Jurkat, Clone E6-1 (cell line): ENCODE results near the gene NAXD.
"Not testable (repeated sequence)": the region's sequence is repeated elsewhere in the genome, so short reads cannot be mapped to it uniquely, and the experiment has no call there.

Experiments used
- DNase-seq: peaks from one replicate; pipeline ENCODE4 v3.0.0-alpha.2; 2011; ENCODE audit warnings: low read depth, low spot score
- H3K4me3 ChIP-seq: 2 replicates; pipeline ENCODE4 v1.5.1; 2011; ENCODE audit warnings: mild to moderate bottlenecking, low read length, control low read depth, moderate library complexity

Gene NAXD

DNA sequence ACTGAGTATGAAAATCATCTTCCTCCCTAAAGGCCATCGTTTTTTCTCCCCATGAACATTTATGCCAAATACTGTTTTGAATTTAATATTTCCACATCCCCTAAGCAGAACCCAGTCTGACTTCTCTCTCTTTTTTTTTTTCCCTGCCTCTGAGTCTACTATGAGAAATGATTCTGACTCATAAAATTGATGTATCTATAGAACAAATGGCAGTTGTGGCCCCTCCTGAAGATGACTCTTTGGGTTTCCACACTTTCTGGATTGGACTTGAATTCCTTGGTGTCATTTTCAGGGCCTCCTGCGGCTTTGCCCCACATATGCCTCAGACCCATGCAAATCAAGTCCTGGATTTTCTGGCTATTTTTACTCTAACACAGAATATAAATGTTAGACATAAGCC is 22.7 kb upstream of the NAXD start:
- no peak overlapping the region for H3K4me3 ChIP-seq
- DNase-seq, result no peak

DNA sequence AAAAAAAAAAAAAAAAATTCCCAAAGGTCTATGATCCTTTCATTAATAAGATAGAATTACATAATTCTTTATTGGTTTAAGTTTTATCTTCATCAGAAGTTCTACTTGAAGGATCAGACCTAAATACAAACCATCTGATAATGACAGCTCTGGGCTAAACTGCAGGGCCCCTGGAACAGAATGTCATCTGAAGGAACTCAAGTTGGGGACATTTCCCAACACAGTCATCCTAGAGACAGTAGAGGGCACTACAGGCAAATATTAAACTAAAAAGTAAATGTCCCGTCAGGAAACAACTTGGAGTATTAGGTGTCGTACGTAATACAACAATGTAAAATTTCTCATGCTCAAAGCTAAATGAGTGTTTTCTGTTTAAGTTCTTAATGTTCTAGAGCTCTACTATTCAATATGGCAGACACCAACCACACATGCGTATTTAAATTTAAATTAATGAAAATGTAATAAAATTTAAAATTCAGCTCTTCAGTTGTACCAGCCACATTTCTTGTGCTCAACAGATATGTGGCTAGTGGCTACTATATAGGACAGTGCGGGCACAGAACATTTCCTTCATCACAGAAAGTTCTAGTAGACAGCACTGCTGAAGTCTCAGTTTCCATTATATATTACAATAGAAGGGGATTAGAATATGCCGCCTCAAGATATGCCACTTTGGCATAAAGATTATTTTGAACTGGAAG is 21.8 kb upstream of the NAXD start:
- DNase-seq, result peak; percentile 64
- no peak overlapping the region for H3K4me3 ChIP-seq

DNA sequence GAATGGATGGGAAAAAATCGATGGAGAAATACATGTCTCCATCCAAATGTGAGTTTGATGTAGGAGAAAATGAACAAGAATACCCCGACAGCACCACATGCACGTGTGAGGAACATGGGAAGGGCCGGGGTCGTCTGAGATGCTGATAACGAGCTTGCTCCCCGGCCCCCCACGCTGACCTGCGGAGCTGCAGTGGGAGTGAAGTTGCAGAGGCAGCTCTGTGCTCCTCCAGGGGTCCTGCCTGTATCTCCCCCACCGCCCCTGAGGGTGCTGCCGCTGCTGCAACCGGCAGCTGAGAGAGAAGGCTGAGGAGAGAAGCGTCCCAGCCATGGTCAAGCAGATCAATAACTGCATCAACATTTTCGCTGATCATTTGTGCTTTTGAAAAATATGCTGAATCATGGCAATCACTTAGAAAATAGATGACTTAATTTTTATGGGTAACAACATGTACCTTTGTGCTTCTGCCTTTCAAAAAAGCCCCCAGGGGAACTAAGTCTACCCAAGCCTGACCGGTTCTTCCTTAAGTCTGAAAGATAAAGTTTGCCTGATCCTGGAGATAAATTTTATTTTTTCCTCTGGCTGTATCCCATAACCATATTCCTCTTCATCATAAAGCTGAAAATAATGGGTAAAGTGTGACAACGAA is 18.2 kb upstream of the NAXD start:
- no peak for DNase-seq
- H3K4me3 ChIP-seq, result no peak overlapping the region

DNA sequence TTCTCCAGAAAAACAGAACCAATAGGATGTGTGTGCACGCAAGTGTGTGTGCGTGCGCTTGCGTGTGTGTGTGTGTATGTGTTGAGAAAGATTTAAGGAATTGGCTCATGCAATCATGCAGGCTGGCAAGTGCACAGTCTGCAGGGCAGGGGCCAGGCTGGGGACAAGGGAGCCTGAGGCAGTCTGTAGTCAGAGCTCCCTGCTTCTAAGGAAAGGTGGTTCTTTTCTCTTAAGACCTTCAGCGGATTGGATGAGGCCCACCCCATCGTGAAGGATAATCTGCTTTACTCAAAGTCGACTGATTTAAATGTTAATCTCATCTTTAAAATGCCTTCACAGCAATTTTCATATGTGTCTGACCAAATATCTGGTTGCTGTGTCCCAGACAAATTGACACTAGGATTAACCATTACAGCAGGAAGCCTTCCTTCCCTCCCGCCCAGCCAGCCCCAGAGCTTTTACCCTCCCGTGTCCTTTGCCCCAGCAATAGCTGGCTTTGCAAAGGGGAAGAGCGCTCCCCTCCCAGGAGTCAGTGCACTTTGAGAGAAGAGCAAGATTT is 15.0 kb upstream of the NAXD start:
- H3K4me3 ChIP-seq, result no peak overlapping the region
- DNase-seq, result no peak

DNA sequence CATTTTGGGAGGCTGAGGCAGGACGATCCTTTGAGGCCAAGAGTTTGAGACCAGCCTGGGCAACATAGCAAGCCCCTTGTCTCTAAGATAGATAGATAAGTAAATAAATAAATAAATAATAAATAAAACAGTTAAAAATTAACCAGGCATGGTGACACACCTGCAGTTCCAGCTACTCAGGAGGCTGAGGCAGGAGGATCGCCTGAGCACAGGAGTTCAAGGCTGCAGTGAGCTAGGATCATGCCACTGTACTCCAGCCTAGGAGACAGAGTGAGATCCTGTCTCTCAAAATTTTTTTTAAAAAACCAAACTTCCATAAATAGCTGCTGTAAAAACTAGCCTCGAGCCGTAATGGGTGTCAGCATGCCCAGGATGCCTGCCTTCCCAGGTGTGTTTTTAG is 14.4 kb upstream of the NAXD start:
- no peak overlapping the region for H3K4me3 ChIP-seq

DNA sequence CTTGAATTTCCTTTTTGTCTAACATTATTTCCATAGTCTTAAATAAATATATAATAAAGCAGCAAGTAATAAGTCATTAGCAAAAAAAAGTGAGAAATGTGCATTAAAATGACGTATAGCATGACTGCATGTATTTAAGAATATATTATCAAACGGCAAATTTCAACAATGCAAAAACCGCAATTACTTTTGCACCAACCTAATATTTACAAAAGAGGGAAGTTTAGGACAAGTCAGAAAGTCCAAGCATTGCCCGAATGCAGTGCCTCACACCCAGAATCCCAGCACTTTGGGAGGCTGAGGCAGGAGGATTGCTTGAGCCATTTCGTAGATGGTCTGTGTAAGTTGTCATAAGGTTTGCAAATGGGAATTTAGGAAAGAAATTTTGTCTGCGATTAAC is 10.2 kb upstream of the NAXD start:
- DNase-seq, result no peak

More for the DNA sequence above, 14.4 kb upstream of the NAXD start:
- DNase-seq, result no peak

DNA sequence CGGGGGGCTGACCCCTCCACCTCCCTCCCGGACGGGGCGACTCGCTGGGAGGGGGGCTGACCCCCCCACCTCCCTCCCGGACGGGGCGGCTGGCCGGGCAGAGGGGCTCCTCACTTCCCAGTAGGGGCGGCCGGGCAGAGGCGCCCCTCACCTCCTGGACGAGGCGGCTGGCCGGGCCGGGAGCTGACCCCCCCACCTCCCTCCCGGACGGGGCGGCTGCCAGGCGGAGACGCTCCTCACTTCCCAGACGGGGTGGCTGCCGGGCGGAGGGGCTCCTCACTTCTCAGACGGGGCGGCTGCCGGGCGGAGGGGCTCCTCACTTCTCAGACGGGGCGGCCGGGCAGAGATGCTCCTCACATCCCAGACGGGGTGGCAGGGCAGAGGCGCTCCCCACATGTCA is 9.1 kb upstream of the NAXD start:
- H3K4me3 ChIP-seq, DNase-seq: not testable (repeated sequence)

More for the DNA sequence above, 10.2 kb upstream of the NAXD start:
- H3K4me3 ChIP-seq, result no peak overlapping the region

DNA sequence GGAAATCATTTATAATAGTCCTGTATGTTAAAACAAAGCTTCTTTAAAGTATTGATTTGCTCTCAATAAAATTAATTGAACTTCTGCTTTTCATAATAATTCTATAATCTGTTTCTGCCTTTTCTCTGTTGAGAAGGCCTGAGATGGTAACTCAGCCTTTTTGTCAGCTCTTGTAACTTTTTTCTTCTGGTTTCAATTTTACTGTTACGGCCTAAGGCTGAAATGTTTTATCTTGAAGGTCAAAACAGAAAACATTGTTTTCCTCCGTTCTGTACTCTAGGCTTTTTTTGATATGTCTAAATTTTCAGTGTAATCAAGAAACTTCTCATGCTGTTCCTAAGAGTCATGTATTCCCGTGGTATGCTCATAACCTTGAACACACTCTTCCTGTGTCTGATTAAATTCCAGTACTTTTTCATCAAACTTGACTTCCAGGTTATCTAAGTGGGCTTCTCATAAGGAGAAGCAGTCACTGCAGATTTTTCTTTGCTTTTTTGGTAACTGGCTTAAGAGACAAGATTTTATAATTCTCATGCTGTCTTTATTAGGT is 7.6 kb upstream of the NAXD start:
- DNase-seq, result no peak
- no peak overlapping the region for H3K4me3 ChIP-seq

DNA sequence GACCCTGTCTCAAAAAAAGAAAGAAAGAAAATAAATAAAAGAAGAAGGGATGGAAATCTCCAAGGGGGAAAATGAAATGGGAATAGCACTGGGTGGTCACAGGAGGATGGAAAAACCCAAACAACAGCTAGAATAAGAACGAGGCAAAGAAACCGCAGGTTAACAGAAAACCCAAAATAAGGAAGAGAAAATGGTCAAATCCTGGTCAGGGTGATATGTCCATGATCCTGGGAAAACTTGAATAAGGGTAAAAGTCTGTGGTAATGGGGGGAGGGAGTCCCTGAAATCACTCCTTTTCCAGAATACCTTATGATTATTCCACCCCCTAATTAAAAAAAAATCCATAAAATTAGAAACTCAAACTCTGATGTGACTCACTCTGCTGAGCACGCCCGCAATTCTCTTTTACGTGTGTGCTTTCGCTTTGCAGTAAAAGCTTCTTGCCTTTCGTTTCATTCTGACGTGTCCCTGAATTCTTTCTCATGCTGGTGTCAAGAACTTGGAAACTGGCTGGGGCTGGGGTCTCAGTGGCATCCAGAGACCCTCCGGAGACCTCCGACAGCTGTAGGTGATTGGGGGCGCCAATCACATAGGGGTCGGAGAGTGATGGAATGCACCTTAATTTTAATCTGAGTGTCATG is 4.3 kb upstream of the NAXD start:
- no peak for DNase-seq
- no peak overlapping the region for H3K4me3 ChIP-seq

DNA sequence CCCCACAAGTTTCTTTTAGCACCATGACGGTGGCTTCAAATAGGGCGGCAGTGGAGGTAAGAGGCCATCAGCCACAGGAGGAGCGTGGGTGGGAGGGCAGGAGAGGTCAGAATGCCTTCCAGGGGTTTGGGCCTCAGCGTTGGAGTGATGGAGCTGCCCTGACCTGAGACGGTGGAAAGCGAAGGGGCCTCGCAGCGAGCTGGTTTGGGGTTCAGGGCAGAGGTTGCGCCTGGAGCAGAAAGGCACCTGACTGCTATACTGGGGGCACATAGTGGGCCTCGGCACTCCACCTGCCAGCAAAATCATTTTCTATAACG is 382 bp upstream of the NAXD start:
- no peak for DNase-seq
- peak overlapping the region; percentile 80 for H3K4me3 ChIP-seq

DNA sequence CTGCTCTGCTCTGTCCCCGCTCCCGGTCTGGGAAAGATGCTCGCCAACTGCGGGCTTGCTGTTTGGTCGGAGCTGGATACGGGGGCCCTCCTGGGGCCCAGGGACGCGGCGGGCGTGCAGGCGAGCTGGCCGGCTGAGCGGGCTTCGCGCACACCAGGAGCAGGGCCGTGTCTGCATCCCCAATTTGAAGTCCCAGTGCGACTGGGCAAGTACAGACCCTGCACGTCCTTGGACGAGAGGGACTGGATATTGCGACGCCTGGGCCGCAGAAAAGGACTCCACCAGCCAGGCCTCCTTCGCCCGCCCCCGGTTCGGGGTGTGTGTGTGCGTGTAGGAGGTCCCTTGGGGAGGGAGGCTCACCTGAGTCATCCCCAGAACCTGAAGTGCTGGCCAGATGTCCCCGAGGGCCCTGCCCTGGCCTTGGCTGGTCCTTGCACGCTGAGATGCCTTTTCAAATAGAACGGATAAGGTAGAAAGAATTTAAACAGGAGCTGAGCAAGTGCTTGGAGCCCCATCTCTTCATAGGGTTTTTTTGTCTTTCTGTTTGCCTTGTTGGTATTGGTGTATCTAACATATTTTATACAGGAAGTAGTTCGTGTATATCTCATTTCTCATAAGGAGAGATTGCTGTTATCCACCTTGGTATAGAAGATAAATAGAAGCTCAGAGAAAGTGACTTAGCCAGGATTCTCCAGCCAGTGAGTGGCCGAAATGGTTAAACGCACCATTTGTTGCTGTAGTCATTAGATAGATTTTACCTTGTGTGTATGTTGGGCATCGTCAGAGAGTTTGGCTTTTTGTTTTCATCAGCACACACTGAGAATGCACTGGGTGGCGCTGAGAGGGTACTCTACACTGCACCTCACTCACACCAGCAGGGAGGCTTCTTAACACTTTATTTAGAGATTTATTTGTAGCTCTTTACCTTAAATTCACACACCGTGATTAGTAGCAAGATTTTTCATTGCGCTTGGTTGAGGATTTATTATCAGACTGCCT is 1.1 kb downstream of the NAXD start:
- peak; percentile 53 for DNase-seq
- H3K4me3 ChIP-seq, result peak overlapping the region; percentile 80

DNA sequence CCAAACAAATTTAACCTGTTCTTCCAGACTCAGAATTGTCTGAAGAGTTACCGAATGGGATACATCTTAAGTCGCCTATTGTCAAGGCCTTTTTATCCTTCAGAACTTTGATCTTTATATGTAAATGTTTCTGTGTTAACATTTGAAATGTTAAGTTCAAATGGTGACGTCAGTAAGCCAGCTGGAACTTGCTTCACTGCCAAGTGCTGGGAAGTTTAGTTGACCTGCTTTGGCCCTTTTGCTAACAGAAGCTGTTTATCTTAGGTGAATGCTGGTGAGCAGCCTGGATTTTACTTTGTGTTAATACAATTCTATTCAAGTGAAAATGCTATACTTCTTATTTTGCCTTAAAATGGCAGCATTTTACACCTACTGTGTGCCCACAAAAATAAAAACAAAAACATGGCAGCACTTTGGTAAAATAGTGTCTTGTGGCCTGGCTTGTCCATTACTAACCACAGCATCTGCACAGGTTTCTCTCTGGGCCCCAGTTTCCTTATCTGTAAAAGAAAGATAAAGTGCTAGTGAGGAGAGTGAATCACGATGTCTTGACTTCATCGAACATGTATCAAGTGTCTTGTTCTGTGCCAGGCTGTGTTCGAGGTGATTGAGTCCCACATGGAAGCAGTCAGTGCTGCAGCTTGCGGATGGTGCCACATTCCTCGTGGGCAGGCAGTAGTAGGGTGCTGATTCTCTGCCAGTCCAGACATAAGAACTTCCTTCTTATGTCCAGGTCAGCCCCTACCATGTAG is 2.2 kb downstream of the NAXD start:
- DNase-seq, result no peak

DNA sequence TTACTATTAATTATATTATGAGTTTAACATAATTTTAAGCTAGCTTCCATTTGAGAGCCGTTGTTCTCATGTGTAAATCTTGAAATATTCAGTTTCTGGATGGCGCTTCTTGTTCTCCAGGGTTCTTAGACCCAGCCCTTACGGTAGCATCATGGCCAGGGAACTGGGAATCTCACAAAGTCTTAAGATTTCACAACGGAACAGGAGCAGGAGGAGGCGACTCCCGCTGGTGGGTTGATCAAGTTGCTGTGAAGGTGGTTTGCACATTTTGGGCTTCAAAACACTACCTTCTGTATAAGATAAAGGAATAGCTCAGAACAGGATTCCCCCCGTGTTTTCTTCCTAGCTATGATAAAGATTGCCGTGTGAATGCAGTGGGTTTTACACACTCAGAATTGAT is 2.8 kb downstream of the NAXD start:
- no peak for DNase-seq
- H3K4me3 ChIP-seq, result no peak overlapping the region

More for the DNA sequence above, 2.2 kb downstream of the NAXD start:
- H3K4me3 ChIP-seq, result no peak overlapping the region

DNA sequence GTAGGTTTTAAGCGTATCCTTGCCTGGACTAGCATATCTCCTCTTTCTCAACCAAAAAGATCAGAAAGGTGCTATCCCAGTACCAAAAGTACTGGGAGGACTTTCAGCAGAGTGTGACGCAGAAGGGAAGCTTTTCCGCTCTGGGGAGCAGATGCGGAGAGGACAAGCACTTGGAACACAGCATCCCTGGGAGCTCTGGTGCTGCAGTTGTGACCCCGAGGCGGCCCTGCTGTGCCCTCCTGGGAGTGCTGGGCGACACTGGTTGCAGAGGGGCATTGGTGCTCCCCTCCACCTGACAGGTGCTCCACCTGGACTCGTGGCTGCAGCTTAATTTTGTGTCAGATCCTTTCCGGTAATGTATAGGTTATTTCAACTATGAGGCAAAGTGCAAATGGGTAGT is 3.4 kb downstream of the NAXD start:
- no peak for DNase-seq
- no peak overlapping the region for H3K4me3 ChIP-seq

DNA sequence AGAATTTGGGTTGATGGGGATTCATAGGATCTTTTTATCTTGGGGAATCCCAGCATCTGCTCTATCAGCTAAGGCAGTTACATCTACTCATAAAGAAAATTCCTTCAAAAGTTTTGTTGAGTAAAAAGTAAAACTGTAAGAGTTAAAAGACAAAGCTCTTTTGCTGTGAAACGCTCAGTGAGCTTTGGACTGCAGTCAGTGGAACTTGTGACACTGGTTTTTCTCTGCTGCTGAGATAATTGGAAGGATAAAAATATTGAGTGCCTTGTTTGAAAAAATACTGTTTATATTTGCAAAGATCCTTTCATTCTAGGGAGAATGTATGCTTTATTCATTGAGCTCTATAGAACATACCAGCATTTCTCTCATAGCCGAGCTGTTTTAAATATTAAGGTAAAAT is 5.3 kb downstream of the NAXD start:
- no peak overlapping the region for H3K4me3 ChIP-seq
- no peak for DNase-seq

DNA sequence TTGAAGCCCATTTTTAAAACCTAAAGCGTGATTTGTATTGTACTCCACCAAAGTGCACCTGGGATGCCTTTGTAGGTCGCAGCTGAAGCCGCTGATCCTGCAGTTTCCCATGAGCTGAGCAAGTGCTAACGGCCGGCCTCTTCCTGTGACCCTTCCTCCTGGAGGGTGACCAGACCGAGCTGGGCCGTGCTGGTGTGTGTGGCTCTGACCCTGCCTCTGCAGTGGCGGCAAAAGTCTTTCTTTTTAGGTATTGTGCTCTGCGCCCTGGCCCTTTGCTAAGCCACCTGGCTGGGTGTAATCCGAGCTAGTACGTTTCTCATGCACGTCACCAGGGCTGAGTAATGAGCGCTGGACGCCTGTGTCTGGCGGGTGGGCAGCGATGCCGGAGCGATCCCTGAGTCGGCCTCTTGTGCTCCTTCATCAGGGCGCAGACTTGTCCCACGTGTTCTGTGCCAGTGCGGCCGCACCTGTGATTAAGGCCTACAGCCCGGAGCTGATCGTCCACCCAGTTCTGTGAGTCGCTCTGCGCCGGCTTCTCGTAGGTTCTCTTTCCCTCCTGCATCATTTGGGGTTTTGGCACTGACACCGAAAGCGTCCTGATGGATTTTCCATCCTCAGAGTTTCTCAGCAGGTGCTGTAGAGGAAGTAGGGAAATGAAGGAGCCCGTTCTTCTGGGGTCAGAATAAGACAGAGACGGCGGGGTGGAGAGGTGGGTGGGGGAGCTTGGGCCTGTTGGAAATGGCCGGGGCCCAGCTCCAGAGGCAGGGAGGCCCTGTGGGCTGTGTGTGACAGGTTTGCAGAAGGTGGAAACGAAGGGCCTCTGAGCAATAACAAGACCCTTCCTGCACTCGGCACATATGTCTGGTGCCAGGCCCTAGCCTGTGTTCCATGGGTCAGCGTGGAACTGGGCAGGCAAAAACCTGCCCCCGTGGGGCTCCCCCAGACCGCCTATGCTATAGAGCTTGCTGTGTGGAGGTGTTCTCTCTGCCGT is 9.7 kb downstream of the NAXD start:
- no peak overlapping the region for H3K4me3 ChIP-seq
- DNase-seq, result no peak

DNA sequence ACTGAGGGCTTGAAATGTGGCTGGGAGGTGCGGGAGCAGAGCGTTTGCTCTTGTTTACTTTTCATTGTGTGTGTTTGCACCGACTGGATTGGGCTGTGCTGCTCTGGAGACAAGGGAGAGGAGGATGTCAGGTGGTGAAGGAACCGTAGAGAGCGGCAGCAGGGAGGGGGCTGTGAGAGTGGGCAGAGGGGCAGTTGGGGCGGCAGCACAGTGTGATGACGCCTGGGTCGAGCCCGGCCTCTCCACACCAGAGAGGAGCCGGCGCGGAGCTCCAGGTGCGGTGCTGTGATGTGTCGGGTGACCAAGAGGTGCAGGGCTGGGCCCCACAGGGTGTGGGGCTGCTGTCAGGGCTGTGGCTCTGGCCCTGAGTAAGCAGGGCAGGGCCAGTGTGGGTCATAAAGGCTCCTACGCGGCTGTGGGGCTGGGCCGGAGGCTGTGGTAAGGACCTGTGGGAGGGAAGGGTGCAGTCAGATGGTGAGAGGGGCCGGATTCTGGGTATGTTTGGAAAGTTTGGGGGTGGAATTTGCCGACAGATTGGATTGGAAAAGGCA is 10.5 kb downstream of the NAXD start:
- no peak overlapping the region for H3K4me3 ChIP-seq
- DNase-seq, result no peak
